ENCODE data around the gene WASF2.

DNA sequence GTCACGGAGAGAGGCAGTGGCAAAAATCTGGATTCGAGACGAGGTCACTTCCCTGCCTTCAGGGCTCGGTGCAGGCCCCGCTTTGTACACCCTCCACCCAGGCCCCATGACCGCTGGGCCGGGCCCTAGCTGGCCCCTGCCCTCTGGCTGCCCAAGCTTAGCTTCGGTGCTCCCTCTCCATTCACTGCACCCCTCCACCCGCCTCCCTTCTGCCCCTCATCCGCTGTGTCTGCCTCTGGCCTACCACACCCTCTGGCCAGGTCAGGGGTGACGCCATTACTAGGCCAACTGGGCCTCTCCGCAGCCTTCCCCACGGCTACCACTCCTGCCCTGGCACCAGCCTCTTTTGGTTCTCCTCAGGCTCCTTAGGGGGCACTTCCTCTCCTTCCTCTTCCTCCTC, 106.3 kb downstream of the WASF2 start:
- TF ChIP-seq POLR2A (IDR thresholded peaks at IDR 0.05), result no peak
- TF ChIP-seq, protein P1, sequence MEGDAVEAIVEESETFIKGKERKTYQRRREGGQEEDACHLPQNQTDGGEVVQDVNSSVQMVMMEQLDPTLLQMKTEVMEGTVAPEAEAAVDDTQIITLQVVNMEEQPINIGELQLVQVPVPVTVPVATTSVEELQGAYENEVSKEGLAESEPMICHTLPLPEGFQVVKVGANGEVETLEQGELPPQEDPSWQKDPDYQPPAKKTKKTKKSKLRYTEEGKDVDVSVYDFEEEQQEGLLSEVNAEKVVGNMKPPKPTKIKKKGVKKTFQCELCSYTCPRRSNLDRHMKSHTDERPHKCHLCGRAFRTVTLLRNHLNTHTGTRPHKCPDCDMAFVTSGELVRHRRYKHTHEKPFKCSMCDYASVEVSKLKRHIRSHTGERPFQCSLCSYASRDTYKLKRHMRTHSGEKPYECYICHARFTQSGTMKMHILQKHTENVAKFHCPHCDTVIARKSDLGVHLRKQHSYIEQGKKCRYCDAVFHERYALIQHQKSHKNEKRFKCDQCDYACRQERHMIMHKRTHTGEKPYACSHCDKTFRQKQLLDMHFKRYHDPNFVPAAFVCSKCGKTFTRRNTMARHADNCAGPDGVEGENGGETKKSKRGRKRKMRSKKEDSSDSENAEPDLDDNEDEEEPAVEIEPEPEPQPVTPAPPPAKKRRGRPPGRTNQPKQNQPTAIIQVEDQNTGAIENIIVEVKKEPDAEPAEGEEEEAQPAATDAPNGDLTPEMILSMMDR (IDR thresholded peaks at IDR 0.05), result no peak

All from body of pancreas (tissue), 4 donors.